Natural killer cell (primary cell): ENCODE data around the gene NFASC. TPM values are rescaled to one million over a fixed set of nuclear protein-coding genes. Genes with fewer than 3 reads are reported as not detected.

Source experiments
- ATAC-seq, 3 donors: fragments of 150-1000 bp in 2 of 3; fragments of 200-7000 bp in 1 of 3; cut with Tn5 transposase; 1 replicate in 1 of 3; 2 replicates in 2 of 3; pipeline ENCODE4 v1.10.0; 2021; ENCODE audit warnings: mild to moderate bottlenecking in 2 of 3, moderate library complexity in 2 of 3
- DNase-seq, 2 donors: peaks; one replicate each; pipeline versions ENCODE4 v3.0.0 to v3.0.0-alpha.2; 2013 to 2021; ENCODE audit warnings: mixed read lengths in 1 of 2
- H3K27ac ChIP-seq: one replicate; pipeline ENCODE4 v1.5.1; 2013; ENCODE audit warnings: mild to moderate bottlenecking, low read length
- H3K27me3 ChIP-seq: one replicate; pipeline ENCODE4 v1.6.1; 2013; ENCODE audit warnings: low read length; ENCODE audit not compliant: control insufficient read depth, insufficient read depth
- H3K36me3 ChIP-seq: one replicate; pipeline ENCODE4 v1.6.1; 2013; ENCODE audit warnings: low read length; ENCODE audit not compliant: control insufficient read depth, insufficient read depth
- H3K4me1 ChIP-seq: one replicate; pipeline ENCODE4 v1.6.1; 2013; ENCODE audit warnings: low read length; ENCODE audit not compliant: control insufficient read depth, insufficient read depth
- H3K4me3 ChIP-seq: one replicate; pipeline ENCODE4 v1.5.1; 2013; ENCODE audit warnings: low read length
- H3K9me3 ChIP-seq: one replicate; pipeline ENCODE4 v1.6.1; 2013; ENCODE audit warnings: low read length; ENCODE audit not compliant: control insufficient read depth, insufficient read depth
- H3K27ac Mint-ChIP-seq, 2 donors: one replicate each; pipeline ENCODE4 v1.8.0; 2022; ENCODE audit warnings: mild to moderate bottlenecking in 2 of 2, mixed read lengths in 2 of 2, moderate library complexity in 1 of 2
- H3K27me3 Mint-ChIP-seq, 2 donors: one replicate each; pipeline ENCODE4 v1.8.0; 2022; ENCODE audit warnings: low read depth in 2 of 2, mixed read lengths in 2 of 2
- H3K36me3 Mint-ChIP-seq: one replicate; pipeline ENCODE4 v1.8.0; 2022; ENCODE audit warnings: mixed read lengths
- H3K4me1 Mint-ChIP-seq, 2 donors: one replicate each; pipeline ENCODE4 v1.8.0; 2022; ENCODE audit warnings: mixed read lengths in 2 of 2
- H3K4me3 Mint-ChIP-seq: one replicate; pipeline ENCODE4 v1.8.0; 2022; ENCODE audit warnings: mild to moderate bottlenecking, moderate library complexity, mixed read lengths
- H3K9me3 Mint-ChIP-seq, 2 donors: one replicate each; pipeline ENCODE4 v1.8.0; 2022; ENCODE audit warnings: mixed read lengths in 2 of 2
- WGBS: methylation state at CpG from one replicate; pipeline ENCODE4 v1.1.7; 2013; ENCODE audit warnings: missing lambda C conversion rate; ENCODE audit not compliant: insufficient coverage; 5-methylcytosine and 5-hydroxymethylcytosine counted together
- intact Hi-C: fragments of 100-400 bp; cut with micrococcal nuclease; formaldehyde crosslinking; loops from one replicate; pipeline ENCODE4 v1.14.2; 2022
- total RNA-seq, 4 donors: library from RNA; stranded (reverse); fragments of 120-200 nt in 1 of 4; gene quantifications; one replicate each; pipeline versions ENCODE4 v1.2.3 to v1.2.4, GENCODE V29; 2013 to 2022
- TF ChIP-seq, protein P1 (sequence below): fragments of 200-600 bp; IDR thresholded peaks from one replicate; pipeline ENCODE4 v1.8.0; 2022; ENCODE audit warnings: antibody characterized with exemption

Gene NFASC
- total RNA-seq, 3 donors from 2014 or later (not counting 1 experiment from before 2014, with no cell fraction given), result 0.09 to 0.27 TPM; not detected in 1

DNA sequence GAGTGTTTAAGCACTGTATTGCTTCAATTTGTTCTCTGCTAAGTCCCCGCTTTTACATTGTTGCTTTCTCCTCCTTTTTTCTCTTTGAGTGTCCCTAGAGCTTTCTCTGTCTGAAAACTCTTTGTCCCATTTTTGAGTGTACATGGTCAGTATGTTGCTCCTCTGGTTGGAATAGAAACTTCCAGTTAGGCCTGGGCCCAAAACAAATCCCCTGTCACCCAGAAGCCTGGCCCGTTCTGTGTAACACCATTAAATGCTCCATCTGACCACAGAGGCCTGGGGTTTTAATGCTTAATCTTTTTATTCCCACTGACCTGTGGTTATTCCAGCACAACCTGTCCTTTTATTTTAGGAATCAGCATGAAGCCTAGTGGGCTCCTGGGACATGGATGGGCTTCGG is 28.3 kb upstream of the NFASC start:
- Histone ChIP-seq H3K4me3 (no peak overlapping the region), H3K27me3 (peaks cover 4% of the 10 kb centered on the region), H3K4me1 (no peaks in the 10 kb centered on the region), H3K9me3 (no peaks in the 10 kb centered on the region), H3K27ac (no peak overlapping the region), H3K36me3 (no peaks in the 10 kb centered on the region)
- Mint-ChIP-seq H3K4me3 (no peak overlapping the region), H3K27me3 (peaks cover 13 to 14% of the 10 kb centered on the region in 2 donors), H3K27ac (no peak overlapping the region), H3K4me1 (no peaks in the 10 kb centered on the region), H3K9me3 (no peaks in the 10 kb centered on the region), H3K36me3 (no peaks in the 10 kb centered on the region)
- 92% methylated on average over 3 of the region's 3 CpGs for WGBS
- TF ChIP-seq, protein P1, sequence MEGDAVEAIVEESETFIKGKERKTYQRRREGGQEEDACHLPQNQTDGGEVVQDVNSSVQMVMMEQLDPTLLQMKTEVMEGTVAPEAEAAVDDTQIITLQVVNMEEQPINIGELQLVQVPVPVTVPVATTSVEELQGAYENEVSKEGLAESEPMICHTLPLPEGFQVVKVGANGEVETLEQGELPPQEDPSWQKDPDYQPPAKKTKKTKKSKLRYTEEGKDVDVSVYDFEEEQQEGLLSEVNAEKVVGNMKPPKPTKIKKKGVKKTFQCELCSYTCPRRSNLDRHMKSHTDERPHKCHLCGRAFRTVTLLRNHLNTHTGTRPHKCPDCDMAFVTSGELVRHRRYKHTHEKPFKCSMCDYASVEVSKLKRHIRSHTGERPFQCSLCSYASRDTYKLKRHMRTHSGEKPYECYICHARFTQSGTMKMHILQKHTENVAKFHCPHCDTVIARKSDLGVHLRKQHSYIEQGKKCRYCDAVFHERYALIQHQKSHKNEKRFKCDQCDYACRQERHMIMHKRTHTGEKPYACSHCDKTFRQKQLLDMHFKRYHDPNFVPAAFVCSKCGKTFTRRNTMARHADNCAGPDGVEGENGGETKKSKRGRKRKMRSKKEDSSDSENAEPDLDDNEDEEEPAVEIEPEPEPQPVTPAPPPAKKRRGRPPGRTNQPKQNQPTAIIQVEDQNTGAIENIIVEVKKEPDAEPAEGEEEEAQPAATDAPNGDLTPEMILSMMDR, result no peak
- DNase-seq, result no peak
- ATAC-seq, result no peak
- intact Hi-C loops, result no loop called here

DNA sequence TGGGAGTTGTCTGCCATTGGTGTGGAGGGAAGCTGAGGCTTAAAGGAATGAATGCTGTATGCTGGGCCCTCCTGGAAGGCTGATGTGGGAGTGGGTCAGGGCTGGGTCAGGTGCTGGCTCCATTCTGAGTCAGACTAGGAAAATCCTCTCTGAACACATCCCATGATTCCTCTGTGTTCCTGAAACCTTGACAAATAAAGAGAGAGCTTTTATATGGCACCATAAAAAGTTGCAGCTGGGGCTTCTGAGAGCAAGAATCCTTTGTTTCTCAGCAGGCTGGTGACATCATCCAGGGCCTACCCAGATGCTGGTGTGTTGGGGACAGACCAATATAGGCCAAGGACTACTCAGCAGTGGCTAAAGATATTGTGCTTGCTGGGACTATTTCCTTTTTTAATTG is 27.8 kb upstream of the NFASC start:
- Mint-ChIP-seq H3K27me3 (peaks cover 10 to 16% of the 10 kb centered on the region in 2 donors), H3K36me3 (no peaks in the 10 kb centered on the region), H3K9me3 (no peaks in the 10 kb centered on the region), H3K4me3 (no peak overlapping the region), H3K4me1 (no peaks in the 10 kb centered on the region), H3K27ac (no peak overlapping the region)
- ATAC-seq (no peak), DNase-seq (no peak)
- Histone ChIP-seq H3K36me3 (no peaks in the 10 kb centered on the region), H3K9me3 (no peaks in the 10 kb centered on the region), H3K27me3 (no peaks in the 10 kb centered on the region), H3K4me3 (no peak overlapping the region), H3K27ac (no peak overlapping the region), H3K4me1 (no peaks in the 10 kb centered on the region)
- TF ChIP-seq, protein P1, result no peak
- intact Hi-C loops, result no loop called here

DNA sequence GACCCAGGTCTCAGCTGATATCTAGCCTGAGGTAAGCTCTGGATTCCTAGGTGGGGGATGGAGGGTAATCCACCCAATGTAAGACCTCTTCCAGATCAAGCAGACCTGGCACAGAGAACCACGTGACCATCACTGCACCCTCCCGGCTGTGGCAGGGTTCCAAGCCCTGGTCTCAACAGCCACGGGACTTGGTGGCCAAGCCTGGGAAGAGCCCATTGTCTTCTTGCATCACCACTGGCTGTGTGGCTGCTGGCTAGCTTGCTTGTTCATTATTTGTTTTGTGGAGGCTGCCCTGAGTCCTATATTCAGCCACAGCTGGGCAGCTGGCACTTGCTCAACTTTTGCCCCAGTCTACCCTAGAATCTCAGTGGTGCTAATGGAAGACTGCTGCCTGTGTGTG is 24.1 kb upstream of the NFASC start:
- Histone ChIP-seq H3K4me1 (no peaks in the 10 kb centered on the region), H3K36me3 (no peaks in the 10 kb centered on the region), H3K4me3 (no peak overlapping the region), H3K9me3 (no peaks in the 10 kb centered on the region), H3K27ac (no peak overlapping the region), H3K27me3 (no peaks in the 10 kb centered on the region)
- Mint-ChIP-seq H3K4me3 (no peak overlapping the region), H3K4me1 (no peaks in the 10 kb centered on the region), H3K36me3 (no peaks in the 10 kb centered on the region), H3K27ac (no peak overlapping the region), H3K27me3 (peaks cover 0 to 14% of the 10 kb centered on the region in 2 donors), H3K9me3 (no peaks in the 10 kb centered on the region)
- WGBS, result 85% methylated on average over 3 of the region's 3 CpGs
- ATAC-seq, result no peak
- TF ChIP-seq, protein P1, result no peak
- intact Hi-C loops, result no loop called here
- DNase-seq, result no peak

DNA sequence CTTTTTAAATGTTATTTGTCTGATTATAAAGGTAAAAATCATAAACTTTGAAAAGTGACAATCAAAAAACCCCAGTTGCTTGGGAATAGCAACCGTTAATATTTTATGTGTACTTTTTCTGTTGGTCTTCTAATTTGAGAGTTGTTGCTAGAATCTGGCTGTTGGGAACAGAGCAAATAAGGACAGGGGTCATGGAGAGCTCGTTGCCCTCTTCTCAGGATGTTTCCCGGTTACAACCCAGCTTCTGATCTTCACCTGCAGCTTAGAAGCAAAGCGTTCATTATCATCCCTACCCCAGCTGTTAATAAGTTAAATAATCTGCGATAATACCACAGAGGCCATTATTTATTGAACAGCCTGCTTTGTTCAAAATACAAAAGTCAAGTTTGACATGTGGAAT is 22.1 kb upstream of the NFASC start:
- TF ChIP-seq, protein P1, result no peak
- Histone ChIP-seq H3K36me3 (no peaks in the 10 kb centered on the region), H3K4me3 (no peak overlapping the region), H3K4me1 (no peaks in the 10 kb centered on the region), H3K9me3 (no peaks in the 10 kb centered on the region), H3K27me3 (no peaks in the 10 kb centered on the region), H3K27ac (no peak overlapping the region)
- H3K4me3 Mint-ChIP-seq, result no peak overlapping the region
- intact Hi-C loops, result no loop called here
- no peaks in the 10 kb centered on the region for H3K9me3 Mint-ChIP-seq
- WGBS, result 86% methylated on average over 5 of the region's 5 CpGs
- ATAC-seq (no peak), DNase-seq (no peak)
- peaks cover 0 to 14% of the 10 kb centered on the region in 2 donors for H3K27me3 Mint-ChIP-seq
- no peak overlapping the region for H3K27ac Mint-ChIP-seq
- no peaks in the 10 kb centered on the region for H3K36me3 Mint-ChIP-seq
- no peaks in the 10 kb centered on the region for H3K4me1 Mint-ChIP-seq
